Ovary (tissue), 3 donors: Measurements from ENCODE around the gene TEX29.

Experiments used
- CTCF ChIP-seq, 3 donors: fragments of 450-650 bp in 2 of 3; fragments of 200-600 bp in 1 of 3; IDR thresholded peaks; one replicate each; pipeline versions ENCODE4 v1.5.1 to v1.8.0; 2016 to 2022; ENCODE audit warnings: antibody characterized with exemption in 3 of 3, mild to moderate bottlenecking in 1 of 3
- POLR2A ChIP-seq: fragments of 450-650 bp; IDR thresholded peaks from one replicate; pipeline ENCODE4 v1.6.1; 2017; ENCODE audit warnings: antibody characterized with exemption, mild to moderate bottlenecking, moderate library complexity
- donor health status: DM: no; HTN: no; CAD: no.

- TF ChIP-seq CTCF (IDR thresholded peaks at IDR 0.05) (no peak), POLR2A (no peak)
Measured at GRCh38 chr13:111280226-111280625, 40.2 kb upstream of the TEX29 start.
